ENCODE data around the gene FLNB.
A peak's percentile ranks its signal among the peaks of the same experiment; 100 is the strongest.

The FLNB gene

GRCh38 chr3:58173669-58174398 is 165.6 kb downstream of the FLNB start:
- in situ Hi-C loops (cut with HindIII; ENCODE audit: low pct_unique_long_range_greater_than_20kb, low sequenced_read_pairs): no loop called here
- DNase-seq (ENCODE audit: low read depth in 1 of 2, low spot score in 1 of 2): peak in 1 of 2 experiments; percentile 58
- no peak for TF ChIP-seq JUND (IDR thresholded peaks at IDR 0.05; ENCODE audit: low read depth)

GRCh38 chr3:58175187-58175436 is 166.9 kb downstream of the FLNB start:
- no peak for DNase-seq (ENCODE audit: low read depth in 1 of 2, low spot score in 1 of 2)
- in situ Hi-C loops (cut with HindIII; ENCODE audit: low pct_unique_long_range_greater_than_20kb, low sequenced_read_pairs): no loop called here
- TF ChIP-seq JUND (IDR thresholded peaks at IDR 0.05; ENCODE audit: low read depth): no peak

- peak in 1 of 2 experiments; percentile 15 for DNase-seq (ENCODE audit: low read depth in 1 of 2, low spot score in 1 of 2)
- TF ChIP-seq JUND (IDR thresholded peaks at IDR 0.05; ENCODE audit: low read depth): no peak
- in situ Hi-C loops (cut with HindIII; ENCODE audit: low pct_unique_long_range_greater_than_20kb, low sequenced_read_pairs): no loop called here
These were observed 167.4 kb downstream of the FLNB start for GRCh38 chr3:58175437-58176184.

GRCh38 chr3:58176185-58176530 is 167.9 kb downstream of the FLNB start:
- in situ Hi-C loops (cut with HindIII; ENCODE audit: low pct_unique_long_range_greater_than_20kb, low sequenced_read_pairs): no loop called here
- no peak for TF ChIP-seq JUND (IDR thresholded peaks at IDR 0.05; ENCODE audit: low read depth)

GRCh38 chr3:58176827-58177489 is 168.7 kb downstream of the FLNB start:
- TF ChIP-seq JUND (IDR thresholded peaks at IDR 0.05; ENCODE audit: low read depth): no peak
- in situ Hi-C loops (cut with HindIII; ENCODE audit: low pct_unique_long_range_greater_than_20kb, low sequenced_read_pairs): no loop called here
- DNase-seq (ENCODE audit: low read depth in 1 of 2, low spot score in 1 of 2): no peak

More at GRCh38 chr3:58176185-58176530, 167.9 kb downstream of the FLNB start:
- DNase-seq (ENCODE audit: low read depth in 1 of 2, low spot score in 1 of 2): no peak

GRCh38 chr3:58177747-58178527 is 169.7 kb downstream of the FLNB start:
- peak; percentile 30 to 78 for DNase-seq (ENCODE audit: low read depth in 1 of 2, low spot score in 1 of 2)
- TF ChIP-seq JUND (IDR thresholded peaks at IDR 0.05; ENCODE audit: low read depth): no peak
- in situ Hi-C loops (cut with HindIII; ENCODE audit: low pct_unique_long_range_greater_than_20kb, low sequenced_read_pairs): no loop called here

GRCh38 chr3:58178528-58179234 is 170.5 kb downstream of the FLNB start:
- TF ChIP-seq JUND (IDR thresholded peaks at IDR 0.05; ENCODE audit: low read depth): no peak
- peak in 1 of 2 experiments; percentile 30 for DNase-seq (ENCODE audit: low read depth in 1 of 2, low spot score in 1 of 2)
- in situ Hi-C loops (cut with HindIII; ENCODE audit: low pct_unique_long_range_greater_than_20kb, low sequenced_read_pairs): no loop called here

- TF ChIP-seq JUND (IDR thresholded peaks at IDR 0.05; ENCODE audit: low read depth): no peak
These were observed 171.2 kb downstream of the FLNB start for GRCh38 chr3:58179235-58180098.

GRCh38 chr3:58180099-58180880 is 172.1 kb downstream of the FLNB start:
- in situ Hi-C loops (cut with HindIII; ENCODE audit: low pct_unique_long_range_greater_than_20kb, low sequenced_read_pairs): no loop called here
- no peak for TF ChIP-seq JUND (IDR thresholded peaks at IDR 0.05; ENCODE audit: low read depth)
- DNase-seq (ENCODE audit: low read depth in 1 of 2, low spot score in 1 of 2): no peak

More at GRCh38 chr3:58179235-58180098, 171.2 kb downstream of the FLNB start:
- in situ Hi-C loops (cut with HindIII; ENCODE audit: low pct_unique_long_range_greater_than_20kb, low sequenced_read_pairs): no loop called here
- DNase-seq (ENCODE audit: low read depth in 1 of 2, low spot score in 1 of 2): no peak

- DNase-seq (ENCODE audit: low read depth in 1 of 2, low spot score in 1 of 2): no peak
- in situ Hi-C loops (cut with HindIII; ENCODE audit: low pct_unique_long_range_greater_than_20kb, low sequenced_read_pairs): no loop called here
- TF ChIP-seq JUND (IDR thresholded peaks at IDR 0.05; ENCODE audit: low read depth): no peak
These were observed 172.8 kb downstream of the FLNB start for GRCh38 chr3:58180940-58181587.
